A549 (cell line): Measurements from ENCODE around the gene EIF4G1.

ENCODE experiments used
- POLR2A ChIP-seq: IDR thresholded peaks from 2 replicates; pipeline ENCODE4 v1.6.1; 2012; ENCODE audit warnings: mild to moderate bottlenecking, low read length
- TF ChIP-seq, protein P1 (sequence below): fragments of >200 bp; sonication (Bioruptor Twin); formaldehyde crosslinking; IDR thresholded peaks from 3 replicates; pipeline ENCODE4 v1.5.1; 2016

DNA sequence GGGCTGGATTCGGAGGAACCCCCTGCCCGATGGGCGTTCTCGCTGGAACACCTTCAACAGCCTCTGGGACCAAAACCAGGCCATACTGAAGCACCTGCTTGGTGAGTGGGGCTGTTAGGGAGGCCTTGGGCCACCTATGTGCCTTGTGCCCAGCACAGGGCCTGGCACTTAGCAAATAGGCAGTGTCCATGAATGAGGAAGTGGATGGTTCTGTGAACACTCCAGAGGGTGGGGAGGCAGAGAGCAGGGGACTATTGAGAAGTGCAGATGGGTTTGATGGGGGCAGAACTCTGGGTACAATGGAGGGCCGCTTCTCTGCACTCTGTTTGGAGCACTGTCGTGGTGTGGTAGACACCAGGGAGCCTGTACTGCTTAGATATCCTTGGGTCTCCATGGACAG lies 37.0 kb upstream of the EIF4G1 start:
- TF ChIP-seq, protein P1, sequence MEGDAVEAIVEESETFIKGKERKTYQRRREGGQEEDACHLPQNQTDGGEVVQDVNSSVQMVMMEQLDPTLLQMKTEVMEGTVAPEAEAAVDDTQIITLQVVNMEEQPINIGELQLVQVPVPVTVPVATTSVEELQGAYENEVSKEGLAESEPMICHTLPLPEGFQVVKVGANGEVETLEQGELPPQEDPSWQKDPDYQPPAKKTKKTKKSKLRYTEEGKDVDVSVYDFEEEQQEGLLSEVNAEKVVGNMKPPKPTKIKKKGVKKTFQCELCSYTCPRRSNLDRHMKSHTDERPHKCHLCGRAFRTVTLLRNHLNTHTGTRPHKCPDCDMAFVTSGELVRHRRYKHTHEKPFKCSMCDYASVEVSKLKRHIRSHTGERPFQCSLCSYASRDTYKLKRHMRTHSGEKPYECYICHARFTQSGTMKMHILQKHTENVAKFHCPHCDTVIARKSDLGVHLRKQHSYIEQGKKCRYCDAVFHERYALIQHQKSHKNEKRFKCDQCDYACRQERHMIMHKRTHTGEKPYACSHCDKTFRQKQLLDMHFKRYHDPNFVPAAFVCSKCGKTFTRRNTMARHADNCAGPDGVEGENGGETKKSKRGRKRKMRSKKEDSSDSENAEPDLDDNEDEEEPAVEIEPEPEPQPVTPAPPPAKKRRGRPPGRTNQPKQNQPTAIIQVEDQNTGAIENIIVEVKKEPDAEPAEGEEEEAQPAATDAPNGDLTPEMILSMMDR, result no peak
- no peak for TF ChIP-seq POLR2A
